Erythroblast (primary cell): ENCODE results near the gene BCL2L13.

Experiments
- DNase-seq, 2 experiments: peaks; one replicate each; lab custom pipeline; 2025; lab: John Stamatoyannopoulos, UW
- GATA1 ChIP-seq: IDR thresholded peaks from 2 replicates; pipeline ENCODE4 v1.6.1; 2011; ENCODE audit warnings: low read depth, mild to moderate bottlenecking, control low read depth, low read length, moderate library complexity
- POLR2A ChIP-seq: IDR thresholded peaks from 2 replicates; pipeline ENCODE4 v1.6.1; 2011; ENCODE audit warnings: mild to moderate bottlenecking, low read length

The BCL2L13 gene

DNA sequence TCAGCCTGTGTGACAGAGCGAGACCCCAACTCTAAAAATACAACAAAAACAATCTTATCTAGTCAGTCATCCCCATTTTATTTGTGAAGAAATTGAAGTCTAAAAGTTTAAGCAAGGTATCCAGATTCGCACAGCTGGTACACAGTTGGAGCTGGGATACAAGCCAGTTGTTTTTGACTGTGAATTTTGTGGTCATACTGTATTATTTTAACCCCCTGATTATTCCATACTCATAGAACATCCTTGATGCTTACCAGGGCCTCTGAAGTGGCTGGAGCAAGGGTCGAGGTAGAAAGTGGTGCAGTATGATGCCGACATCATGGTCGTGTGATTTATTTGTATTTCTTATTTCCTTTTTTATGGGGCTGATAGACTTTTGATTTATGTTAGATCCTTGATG is 85.7 kb downstream of the BCL2L13 start:
- no peak for DNase-seq

DNA sequence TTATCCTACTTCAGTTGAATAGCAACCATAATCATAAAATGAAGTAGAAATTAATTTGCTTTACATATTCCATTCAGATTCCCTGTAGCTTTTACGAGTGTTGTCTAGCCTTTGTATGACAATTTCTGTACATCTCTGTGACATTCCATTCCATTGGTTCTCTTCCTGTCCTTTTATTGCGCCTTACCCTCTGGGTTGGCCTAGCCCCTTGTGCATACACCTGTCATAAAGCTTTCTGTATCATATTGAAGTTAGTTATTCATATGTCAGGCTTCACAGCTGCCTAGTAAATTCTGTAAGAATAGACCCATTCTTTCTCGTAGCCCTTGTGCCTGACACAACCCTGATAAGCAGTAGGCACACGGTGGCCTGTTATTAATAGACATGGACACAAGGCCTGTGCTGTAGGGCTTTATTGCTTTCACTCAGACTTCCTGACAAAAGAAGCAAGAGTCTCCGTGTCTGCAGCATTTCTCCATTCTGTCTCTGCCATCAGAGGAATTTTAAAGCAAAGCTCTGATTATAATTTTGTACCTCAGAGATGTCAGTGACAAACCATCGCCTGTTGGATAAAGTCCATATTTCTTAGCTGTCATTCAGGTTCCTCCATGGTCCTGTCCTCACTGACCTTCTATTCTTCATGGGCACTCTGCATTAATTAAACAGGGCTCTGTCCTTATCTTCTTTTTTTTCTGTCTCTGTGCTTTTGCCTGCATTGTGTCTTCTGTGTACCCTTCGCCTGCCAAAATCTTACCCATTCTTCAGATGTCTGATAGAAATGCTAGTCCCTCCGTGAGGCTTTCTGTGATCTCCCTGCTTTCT is 86.3 kb downstream of the BCL2L13 start:
- DNase-seq = peak; percentile 11 to 29

More for the DNA sequence above, 85.7 kb downstream of the BCL2L13 start:
- TF ChIP-seq POLR2A (no peak), GATA1 (no peak)

DNA sequence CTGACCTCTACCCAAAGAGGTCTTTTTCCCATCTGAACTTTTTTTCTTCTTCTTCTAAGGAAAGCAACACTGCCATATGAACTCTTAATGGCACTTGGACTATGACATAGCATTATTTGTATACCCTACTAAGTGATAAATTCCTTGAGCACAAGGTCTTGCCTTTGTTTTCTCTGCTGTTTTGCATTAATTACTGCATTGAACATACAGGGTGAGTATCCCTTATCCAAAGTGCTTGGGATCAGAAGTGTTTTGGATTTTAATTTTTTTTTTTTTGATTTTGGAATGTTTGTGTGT is 86.9 kb downstream of the BCL2L13 start:
- no peak for TF ChIP-seq POLR2A
- TF ChIP-seq GATA1 = no peak
- no peak for DNase-seq

More for the DNA sequence above, 86.3 kb downstream of the BCL2L13 start:
- no peak for TF ChIP-seq GATA1
- no peak for TF ChIP-seq POLR2A

DNA sequence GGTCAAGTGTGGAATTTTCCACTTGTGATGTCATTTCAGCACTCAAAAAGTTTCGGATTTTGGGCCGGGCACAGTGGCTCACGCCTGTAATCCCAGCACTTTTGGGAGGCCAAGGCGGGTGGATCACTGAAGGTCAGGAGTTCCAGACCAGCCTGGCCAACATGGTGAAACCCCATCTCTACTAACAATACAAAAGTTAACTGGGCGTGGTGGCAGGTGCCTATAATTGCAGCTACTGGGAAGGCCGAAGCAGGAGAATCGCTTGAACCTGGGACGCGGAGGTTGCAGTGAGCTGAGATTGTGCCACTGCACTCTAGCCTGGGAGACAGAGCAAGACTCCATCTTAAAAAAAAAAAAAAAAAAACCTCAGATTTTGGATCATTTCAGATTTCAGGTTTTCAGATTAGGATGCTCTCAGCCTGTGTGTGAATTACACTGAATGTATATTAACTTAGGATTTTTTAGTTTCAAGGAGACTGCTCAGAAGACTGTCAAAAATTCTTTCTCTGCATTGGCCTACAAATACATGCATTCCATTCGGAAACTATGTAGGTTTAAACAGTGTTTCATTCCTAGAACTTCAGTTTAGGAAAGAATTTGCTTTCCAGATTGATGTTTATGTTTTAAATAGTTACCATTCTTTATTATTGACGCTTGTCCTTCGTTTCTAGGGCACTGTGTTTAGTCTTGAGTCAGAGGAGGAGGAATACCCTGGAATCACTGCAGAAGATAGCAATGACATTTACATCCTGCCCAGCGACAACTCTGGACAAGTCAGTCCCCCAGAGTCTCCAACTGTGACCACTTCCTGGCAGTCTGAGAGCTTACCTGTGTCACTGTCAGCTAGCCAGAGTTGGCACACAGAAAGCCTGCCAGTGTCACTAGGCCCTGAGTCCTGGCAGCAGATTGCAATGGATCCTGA is 87.7 kb downstream of the BCL2L13 start:
- no peak for DNase-seq
- no peak for TF ChIP-seq POLR2A
- no peak for TF ChIP-seq GATA1

DNA sequence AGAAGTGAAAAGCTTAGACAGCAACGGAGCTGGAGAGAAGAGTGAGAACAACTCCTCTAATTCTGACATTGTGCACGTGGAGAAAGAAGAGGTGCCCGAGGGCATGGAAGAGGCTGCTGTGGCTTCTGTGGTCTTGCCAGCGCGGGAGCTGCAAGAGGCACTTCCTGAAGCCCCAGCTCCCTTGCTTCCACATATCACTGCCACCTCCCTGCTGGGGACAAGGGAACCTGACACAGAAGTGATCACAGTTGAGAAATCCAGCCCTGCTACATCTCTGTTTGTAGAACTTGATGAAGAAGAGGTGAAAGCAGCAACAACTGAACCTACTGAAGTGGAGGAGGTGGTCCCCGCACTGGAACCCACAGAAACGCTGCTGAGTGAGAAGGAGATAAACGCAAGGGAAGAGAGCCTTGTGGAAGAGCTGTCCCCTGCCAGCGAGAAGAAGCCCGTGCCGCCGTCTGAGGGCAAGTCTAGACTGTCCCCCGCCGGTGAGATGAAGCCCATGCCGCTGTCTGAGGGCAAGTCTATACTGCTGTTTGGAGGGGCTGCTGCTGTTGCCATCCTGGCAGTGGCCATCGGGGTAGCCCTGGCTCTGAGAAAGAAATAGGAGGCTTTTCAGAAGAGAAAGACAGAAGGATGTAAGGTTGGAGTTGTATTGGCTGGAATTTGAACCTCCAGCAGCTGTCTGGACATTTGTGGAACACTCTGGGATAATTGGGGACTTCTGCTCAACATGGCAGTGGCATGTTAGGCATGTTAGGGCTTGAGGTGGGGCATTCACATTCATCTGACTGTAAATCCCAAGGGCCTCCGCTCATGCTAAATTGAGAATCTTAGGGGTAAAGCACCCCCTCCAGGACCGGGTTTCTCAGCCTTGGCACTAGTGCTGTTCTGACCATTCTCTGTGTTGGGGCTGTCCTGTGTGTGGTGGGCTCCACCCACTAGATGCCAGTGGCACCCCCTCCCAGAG is 88.7 kb downstream of the BCL2L13 start:
- DNase-seq = no peak
- no peak for TF ChIP-seq GATA1
- no peak for TF ChIP-seq POLR2A

DNA sequence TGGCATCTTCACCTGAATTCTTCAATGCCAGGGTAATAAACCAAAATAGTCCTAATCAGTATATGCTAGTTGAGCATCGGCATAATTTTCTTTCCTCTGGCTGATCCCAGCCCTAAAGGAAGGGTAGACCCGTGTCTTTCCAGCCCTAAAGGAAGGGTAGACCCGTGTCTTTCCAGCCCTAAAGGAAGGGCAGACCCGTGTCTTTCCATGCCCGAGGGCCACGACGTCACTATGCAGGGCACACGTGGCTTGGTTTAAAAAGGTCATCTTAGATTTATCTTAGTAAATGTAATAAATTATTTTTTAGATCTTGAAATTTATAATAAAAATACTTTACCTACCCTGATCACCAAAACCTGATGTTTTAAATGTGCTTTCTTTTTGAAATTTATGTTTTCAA is 90.2 kb downstream of the BCL2L13 start:
- no peak for TF ChIP-seq GATA1
- TF ChIP-seq POLR2A = no peak
- DNase-seq = no peak

DNA sequence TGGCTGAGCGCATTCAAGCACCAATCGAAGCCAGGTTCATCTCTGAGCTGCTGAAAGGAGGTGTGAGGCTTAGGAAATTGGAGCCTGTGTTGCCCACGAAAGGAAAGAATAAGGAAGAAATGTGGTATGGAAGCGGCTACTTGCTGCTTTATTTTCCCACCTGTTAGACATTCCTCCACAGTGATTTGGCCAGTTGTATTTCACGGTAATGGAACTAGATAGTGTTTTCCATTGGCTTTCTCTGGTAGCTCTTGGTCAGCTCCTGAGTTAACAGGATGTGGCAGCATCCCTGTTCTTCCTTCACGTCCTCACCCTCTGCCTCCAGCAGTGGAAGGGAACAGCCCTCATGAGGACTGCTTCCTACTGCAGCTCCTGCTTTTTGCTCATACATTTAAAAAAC is 91.0 kb downstream of the BCL2L13 start:
- no peak for TF ChIP-seq GATA1
- no peak for TF ChIP-seq POLR2A
- DNase-seq = no peak

DNA sequence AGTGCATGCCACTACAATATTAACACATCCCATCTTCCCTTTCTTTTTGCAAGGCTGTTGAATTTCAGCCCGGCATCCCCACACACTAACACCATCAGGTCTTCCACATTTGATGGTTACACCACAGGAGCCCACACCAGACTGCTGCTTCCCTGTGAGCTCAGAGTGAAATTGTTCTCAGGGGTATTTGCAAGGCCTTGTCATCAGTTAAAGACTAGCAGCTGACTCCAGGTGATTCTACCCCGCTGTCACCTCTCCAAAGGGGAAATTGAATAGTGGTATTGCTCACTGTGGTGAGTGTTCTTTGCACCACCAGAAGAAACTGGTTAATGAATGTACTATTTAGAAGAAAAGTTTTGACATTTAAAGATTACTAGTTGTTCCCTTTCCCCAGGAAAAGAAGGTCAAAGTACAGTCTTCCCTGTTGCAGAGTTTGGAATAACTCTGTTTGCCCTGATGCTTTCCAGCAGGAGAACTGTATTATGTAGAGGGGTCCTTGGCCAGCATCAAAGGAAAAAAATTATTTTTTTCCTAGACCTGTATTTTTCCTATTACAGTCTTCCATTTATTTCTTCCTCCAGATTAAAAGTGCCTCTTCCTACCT is 93.8 kb downstream of the BCL2L13 start:
- DNase-seq = no peak
- TF ChIP-seq GATA1 (no peak), POLR2A (no peak)

DNA sequence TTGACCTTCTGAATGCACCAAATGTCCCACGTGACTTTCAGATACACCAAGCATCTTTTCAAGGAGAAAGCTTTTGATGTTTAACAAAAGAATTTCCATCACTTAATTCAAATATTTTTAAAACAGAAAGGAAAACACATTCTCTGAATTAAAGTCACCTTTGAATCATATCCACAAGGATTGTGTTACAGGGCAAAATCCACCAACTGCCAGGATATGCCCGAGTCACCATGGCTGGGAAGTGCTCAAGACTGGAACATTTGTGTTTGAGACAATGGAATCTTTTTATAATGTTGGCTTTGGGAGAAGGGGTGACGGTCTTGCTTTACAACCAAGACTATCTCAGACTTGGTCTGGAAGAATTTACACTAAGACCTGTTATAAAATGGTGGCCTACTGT is 94.9 kb downstream of the BCL2L13 start:
- DNase-seq = no peak
- TF ChIP-seq GATA1 = no peak
- TF ChIP-seq POLR2A = no peak

DNA sequence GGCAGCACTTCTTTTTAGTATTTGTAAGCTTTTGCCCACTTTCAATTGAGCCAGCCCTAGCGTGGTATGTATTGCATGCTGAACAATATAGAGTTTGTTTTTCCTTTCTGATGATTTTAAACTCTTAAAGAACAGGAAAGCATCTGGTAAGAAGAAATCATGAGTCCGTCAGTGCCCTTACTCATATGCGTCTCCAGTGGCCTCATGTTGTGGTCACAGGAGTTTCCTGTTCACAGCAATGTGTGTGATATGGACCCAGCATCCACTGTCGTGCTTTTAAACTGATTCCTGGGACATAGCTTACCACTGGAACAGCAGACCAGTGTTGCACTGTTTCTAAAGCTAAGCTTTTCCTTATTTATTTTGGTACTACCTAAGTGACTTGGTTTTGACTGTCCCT is 95.6 kb downstream of the BCL2L13 start:
- no peak for DNase-seq
- no peak for TF ChIP-seq POLR2A
- TF ChIP-seq GATA1 = no peak

DNA sequence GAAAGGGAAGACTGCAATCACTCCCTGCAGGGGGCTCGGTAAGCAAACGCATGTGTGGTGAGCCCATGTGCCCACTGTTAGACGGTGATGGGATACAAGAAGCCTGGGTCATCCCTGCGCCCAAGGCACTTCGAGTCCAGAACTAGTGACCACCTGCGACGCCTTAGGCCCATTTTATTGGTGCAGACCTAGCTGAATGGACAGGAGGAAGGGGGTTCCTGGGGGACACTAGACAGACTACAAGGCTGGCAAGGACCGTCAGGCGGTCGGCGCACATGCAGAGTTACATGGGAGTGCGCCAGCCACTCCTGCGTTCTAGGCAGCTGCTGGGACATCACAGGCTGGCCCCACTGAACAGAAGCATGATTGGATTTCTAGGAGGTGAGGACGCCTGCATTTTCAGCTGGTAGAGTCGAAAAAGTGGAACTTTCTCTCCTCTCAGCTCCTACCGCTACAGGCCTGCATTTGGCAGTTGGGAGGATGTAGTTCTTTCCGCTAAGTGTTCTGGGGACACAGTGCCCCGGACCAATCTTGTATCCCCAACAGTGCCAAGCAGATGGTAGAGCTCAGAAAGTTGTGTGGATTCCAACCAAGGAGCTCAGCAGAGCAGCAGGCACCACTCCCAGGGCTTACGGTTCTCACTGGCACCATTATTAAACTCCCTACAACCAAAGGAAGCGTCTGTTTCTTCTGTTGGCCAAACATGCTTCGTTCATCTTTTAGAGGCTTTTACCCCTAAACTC is 100.0 kb downstream of the BCL2L13 start:
- no peak for TF ChIP-seq GATA1
- TF ChIP-seq POLR2A = no peak
- DNase-seq = no peak
